GM18520 (cell line): ENCODE data around the gene ORC5.
"Not testable (repeated sequence)": the region's sequence is repeated elsewhere in the genome, so short reads cannot be mapped to it uniquely, and the experiment has no call there.

ENCODE experiments used
- ATAC-seq: cut with Tn5 transposase; IDR thresholded peaks from one replicate; pipeline ENCODE4 v1.9.1; 2021; ENCODE audit not compliant: unreplicated experiment

The ORC5 gene

GRCh38 chr7:104192434-104192833 lies 15.4 kb downstream of the ORC5 start:
- no peak for ATAC-seq

- ATAC-seq = no peak
Observed at GRCh38 chr7:104185346-104185745, 22.5 kb downstream of the ORC5 start.

DNA sequence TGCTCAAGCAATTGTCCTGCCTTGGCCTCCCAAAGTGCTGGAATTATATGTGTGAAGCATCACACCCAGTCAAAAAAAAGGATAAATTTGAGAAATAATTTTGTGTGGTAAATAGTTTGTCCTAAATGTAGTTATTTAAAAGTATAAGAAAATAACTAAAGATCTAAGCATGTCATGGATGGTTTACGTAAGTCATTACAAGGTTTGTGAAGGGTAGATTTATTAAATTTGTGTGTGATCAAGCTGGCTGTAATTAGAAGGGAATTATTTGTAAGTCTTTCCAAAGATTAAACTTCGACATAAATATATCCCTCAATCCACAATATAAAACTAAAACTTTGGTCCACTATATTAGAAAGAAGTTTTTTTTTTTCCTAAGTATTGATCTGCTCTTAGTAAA lies 28.6 kb downstream of the ORC5 start:
- no peak for ATAC-seq

- ATAC-seq = not testable (repeated sequence)
Observed at GRCh38 chr7:104177565-104178083, 30.2 kb downstream of the ORC5 start.

DNA sequence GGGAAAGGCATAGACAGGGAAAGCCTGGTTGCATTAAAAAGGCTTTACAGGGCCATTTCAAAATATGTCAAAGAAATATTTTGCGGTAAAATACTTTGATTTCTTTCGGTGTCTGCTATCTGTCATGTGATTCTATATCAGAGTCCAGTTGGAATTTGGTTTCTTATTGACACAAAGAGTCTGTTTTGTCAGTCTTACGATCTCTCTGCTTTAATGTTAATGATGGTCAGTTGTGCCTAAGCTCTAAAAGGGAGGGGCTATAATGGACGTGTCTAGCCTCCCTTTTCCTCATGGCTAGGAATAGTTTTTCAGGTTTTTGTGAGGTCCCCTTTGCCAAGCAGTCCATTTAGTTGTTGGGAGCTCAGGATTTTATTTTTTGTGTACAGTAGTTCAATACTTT lies 31.5 kb downstream of the ORC5 start:
- no peak for ATAC-seq

GRCh38 chr7:104175361-104175984 lies 32.3 kb downstream of the ORC5 start:
- no peak for ATAC-seq

GRCh38 chr7:104174798-104175197 lies 33.0 kb downstream of the ORC5 start:
- no peak for ATAC-seq

- ATAC-seq = no peak
Observed at GRCh38 chr7:104162081-104162480, 45.7 kb downstream of the ORC5 start.

DNA sequence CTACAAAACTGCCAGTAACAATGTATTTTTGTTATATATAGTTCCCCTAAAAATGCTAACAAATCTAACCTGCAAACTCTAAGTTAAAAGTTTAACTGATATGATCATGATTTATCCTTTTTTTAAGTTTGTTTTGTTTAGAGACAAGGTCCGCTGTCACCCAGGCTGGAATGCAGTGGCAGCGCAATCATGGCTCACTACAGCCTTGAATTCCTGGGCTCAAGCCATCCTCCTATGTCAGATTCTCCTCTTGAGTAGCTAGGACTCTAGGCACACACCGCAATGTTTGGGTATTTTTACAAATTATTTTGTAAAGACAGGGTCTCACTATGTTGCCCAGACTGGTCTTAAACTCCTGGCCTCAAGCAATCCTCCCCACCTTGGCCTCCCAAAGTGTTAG lies 46.6 kb downstream of the ORC5 start:
- ATAC-seq = no peak

DNA sequence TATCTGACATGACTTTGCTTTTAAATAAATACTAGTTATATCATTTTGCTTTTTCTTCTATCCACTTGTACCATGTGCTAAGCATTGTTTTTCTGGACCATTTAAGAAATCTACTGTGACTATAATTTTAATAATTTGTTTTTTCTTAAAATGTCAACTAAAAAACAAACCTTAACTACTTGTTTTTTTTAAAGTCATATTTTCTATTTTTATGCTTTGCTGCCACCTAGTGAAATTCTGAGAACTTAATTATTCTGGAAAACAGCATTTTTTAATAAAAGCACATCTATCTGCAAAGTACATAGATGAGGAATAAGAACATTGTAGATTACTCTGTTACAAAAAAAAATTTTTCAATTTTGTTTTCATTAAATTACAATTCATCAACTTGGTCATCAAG lies 47.4 kb downstream of the ORC5 start:
- ATAC-seq = no peak

DNA sequence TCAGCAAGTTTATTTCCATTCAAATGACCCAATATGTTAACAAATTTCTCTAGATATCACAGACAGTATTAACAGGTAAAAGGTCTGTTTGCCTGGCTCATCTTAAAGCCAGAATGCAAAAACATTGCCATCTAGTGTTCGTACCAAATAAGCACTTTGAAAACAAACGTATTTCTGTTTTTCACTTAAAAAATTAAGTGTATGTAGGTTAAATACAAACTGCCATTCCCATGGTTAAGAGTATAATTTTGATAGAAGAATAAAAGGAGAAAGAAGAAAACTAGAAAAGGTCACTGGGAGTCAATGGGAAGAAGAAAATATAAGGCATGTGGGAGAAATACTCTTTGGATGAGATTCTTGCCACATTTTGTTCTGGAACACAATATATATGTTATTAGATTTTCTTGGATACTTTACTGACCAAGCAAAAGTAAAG lies 51.0 kb downstream of the ORC5 start:
- no peak for ATAC-seq

DNA sequence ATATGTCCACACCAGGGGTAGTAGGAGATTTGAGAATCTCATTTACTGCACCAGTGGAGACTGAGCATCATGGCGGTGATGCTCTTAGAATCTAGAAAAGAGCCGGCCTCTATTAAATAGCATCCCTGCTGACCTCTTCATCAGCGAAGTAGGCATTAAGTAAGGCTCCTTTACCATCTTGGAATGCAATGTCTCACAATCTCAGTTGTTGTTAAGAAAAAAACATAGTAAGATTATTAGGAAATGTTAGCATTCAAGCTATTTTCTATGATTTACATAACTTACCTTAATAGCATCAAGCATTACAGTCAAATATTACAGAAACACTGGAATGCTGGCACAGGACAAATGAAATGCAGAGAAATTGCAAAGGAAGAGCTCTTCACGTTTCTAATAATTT lies 54.5 kb downstream of the ORC5 start:
- no peak for ATAC-seq

- no peak for ATAC-seq
Observed at GRCh38 chr7:104152468-104152867, 55.3 kb downstream of the ORC5 start.

DNA sequence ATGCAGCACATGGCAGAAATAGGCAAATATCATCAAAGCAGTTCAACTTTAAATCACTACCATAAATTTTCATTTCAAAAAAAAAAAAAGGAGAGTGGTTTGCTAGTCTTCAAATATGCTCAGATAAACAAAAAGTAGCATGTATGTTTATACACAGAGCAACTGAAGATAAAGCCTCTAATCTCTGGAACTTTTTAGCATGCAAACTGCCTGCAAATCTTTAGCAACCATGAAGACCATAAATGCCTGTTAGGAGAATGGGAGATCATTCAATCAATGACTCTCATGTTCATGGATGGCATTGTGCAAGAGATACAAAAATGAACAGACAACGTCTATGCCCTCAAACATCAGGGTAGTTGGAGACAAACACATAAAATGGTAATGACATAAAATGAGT lies 57.3 kb downstream of the ORC5 start:
- no peak for ATAC-seq

DNA sequence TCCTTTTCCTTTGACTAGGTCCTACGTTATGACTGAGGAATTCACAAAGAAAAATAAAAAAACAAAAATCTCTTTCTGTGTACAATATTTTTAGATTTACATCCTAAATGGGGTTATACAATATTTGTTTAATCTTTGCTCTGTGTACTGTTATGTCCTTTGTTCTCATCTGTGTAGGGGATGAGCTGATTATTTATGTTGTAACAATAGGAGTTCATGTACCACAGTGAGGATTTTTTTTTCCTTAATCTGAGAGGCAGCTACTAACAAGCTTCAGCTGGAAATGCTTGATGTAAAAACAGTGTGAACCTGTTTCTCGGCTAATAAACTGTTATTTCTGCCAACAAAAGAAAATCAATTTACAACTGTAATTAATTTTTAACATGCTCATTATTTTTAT lies 58.0 kb downstream of the ORC5 start:
- no peak for ATAC-seq

DNA sequence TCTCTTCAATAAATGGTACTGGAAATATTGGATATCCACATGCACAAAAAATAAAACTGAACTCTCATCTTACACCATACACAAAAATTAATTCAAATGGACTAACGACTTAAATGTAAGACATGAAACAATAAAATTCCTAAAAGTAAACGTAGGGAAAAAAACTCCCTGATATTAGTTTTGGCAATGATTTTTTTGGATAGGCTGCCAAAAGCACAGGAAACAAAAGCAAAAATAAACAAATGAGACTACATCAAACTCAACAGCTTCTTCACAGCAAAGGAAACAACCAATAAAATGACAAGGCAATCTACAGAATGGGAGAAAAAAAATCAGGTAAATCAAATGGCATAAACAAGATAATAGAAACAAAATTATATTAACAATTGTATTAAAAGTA lies 65.7 kb downstream of the ORC5 start:
- no peak for ATAC-seq

DNA sequence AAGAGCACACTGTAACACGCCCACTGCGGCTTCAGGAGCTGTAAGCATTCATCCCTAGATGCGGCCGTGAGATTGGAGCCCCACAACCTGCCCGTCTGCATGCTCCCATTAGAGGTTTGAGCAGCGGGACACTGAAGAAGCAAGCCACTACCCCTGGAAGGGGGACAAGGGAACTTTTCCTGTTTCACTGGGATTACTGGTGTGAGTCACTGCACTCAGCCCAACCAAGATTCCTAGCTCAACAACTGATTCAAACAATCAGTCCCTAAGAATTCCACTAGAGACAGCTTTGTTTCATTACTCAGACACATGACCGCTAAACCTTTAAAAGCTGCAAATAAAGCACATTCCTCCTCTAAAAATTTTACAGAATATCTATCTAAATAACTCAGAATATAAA lies 69.8 kb downstream of the ORC5 start:
- ATAC-seq = no peak

- no peak for ATAC-seq
Observed at GRCh38 chr7:104137511-104137910, 70.3 kb downstream of the ORC5 start.

- no peak for ATAC-seq
Observed at GRCh38 chr7:104136981-104137380, 70.8 kb downstream of the ORC5 start.

- no peak for ATAC-seq
Observed at GRCh38 chr7:104136561-104136960, 71.3 kb downstream of the ORC5 start.

DNA sequence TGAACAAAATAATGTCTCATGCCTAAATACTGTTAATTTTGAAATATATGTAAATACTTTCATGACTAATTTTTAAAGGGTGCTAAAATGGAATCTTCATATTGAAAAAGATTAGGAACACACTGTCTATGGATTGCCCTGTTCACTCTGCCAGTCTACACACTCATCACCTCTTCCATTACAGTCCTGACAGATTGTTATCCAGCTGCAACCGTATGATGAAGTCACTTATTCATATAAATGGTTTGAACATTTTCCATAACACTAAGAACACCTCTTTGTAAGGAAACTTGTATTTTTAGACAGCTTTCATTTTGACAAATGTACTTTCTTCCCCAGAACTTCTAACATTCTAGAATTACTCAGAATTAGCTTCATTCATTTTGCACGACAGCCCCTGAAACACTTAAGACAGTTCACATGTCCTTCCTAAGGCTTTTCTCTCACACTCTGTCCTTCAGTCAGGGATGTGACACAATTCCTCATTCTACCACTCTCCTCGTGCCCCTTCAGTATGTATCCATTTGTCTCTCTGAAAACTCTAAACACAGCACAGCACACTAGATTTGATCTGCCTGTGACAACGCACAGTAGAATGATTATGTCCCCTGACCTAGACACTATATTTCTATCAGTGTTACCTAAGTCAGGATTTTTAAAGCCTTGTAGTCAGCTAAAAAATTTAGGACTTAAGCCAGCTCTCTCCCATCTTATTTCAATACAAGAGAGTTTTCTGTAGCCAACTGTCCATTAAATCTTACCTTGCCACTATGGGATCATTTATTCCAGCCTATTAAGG lies 71.9 kb downstream of the ORC5 start:
- no peak for ATAC-seq

DNA sequence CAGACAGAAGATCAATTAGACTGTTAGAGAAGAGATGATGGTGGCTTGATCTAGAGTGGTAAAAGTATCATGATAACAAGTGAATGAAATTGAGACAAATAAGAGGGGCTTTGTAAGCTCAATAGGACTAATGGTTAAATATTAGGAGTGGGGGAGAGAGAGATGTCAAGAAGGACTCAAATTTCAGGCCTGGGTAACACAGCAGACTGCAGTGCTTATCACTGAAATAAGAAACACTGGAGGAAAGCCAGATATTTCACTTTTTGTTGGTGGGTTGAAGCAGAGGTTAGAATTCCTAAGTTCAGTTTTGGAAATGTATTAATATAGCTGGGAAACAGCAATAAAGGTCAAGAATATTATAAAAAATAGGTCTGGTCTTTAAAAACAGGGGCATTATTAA lies 74.6 kb downstream of the ORC5 start:
- ATAC-seq = no peak

DNA sequence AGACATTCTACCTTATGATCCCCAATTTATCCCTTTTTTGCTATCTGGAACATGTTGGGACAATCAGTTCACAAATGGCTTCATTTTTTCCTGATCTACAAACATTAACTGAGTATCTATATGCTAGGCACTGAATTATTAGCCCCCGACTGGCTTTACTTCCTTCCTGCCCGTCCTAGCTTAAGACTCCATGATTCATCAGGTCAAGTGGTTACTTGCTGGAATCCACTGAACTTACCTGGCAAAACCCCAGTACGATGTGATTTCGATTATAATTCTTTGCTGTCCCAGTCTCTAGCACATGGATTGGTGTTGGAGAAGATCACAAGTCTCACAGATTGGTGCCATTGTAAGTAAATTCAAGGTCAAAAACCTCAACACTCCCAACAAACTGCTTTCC lies 77.1 kb downstream of the ORC5 start:
- no peak for ATAC-seq
